Right forelimb (tissue), 1 donor: ENCODE data around the gene NTM.

Source experiments
- DNase-seq: peaks from one replicate; pipeline ENCODE4 v3.0.0-alpha.2; 2018

NTM gene

DNA sequence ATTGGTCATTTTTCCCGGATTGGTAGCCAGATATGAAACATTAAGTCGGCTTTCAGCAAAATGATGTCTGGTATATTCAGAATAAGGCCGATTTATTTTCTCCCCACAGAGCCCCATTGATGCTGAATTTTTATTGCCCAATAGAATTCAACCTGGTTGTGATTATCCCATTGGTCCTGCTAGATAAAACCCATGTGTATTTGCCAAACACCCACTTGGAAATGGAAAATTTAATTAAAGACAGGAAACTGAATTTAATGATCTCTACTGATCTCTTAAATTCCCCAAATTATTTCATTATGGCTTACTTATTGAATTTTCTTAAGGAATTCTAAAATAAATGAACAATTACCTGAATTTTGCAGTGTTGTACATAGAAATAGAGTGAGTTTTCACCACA is 609.8 kb downstream of the NTM start:
- no peak for DNase-seq

DNA sequence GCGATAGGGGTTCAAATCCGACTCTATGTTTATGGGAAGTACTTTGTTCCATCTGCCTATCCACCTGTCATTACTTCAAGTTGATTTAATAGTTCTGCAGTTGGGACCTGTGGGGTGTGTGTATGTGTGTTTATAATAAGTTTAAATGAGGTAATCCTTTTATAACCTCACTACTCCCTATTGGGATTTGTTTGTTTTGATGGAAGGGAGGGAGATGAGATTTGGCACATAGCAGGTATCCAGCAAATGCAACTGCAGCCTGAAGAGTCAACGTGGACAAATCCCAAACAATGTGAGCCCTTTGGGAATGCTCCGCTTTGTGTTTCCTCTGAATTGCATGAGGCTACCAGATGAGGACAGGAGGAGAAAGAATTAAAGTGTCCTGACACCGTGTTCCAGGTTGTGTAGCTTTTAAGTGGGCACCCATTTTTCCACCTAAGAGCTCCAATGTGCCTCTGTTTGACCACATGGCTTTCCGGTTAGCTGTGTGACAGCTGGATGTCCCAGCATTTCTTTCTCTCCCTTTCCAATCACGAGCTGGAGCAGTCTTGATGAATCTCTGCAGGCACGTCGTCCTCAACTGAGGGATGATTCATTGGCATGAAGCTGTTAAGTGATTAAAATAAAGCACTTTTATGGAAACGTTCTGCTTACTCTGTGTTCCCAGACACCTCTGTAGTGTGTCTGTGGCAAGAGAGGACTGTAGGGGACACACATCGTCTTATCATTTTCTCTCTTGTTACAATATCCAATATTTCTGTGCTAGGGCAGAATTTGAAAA is 610.7 kb downstream of the NTM start:
- DNase-seq, result no peak

DNA sequence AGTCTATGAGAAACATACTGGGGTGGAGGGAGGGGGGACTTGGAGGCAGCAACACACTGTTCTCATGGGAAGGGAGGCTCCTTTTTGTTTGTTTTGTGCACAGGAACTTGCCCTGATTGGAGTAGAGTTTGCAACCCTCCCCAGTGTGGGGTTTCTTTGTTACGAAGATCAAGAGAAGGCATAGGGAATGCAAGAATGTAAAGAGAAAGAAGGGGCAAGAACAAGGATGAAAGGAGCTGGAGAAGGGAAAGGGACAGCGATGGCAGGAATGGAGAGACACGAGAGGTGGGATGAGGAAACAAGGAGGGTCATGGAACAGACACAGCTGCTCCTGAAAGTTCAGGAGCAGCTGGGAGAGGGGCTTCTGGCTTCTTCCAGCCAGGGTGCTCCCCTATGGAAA is 611.7 kb downstream of the NTM start:
- DNase-seq, result no peak

DNA sequence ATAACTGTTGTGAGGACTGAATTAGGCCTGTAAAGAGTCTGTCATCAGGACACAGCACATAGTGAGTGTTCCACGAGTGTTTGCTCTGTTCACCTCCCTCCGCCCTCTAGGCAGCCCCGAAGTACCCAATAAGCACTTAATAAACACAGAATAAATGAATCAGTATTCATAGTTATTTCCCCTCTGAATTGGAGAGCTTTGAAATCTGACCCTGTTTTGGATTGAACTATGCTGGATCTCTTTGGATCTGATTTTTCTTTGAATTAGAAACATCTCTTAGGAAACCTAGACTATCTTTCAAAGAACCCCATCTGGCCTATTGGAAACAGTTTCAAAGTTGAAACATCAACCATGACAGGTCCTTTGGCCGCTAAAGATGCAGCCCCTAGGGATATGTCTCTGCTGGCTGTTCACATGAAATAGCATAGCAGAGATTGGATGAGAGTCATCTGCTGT is 615.5 kb downstream of the NTM start:
- DNase-seq, result no peak

DNA sequence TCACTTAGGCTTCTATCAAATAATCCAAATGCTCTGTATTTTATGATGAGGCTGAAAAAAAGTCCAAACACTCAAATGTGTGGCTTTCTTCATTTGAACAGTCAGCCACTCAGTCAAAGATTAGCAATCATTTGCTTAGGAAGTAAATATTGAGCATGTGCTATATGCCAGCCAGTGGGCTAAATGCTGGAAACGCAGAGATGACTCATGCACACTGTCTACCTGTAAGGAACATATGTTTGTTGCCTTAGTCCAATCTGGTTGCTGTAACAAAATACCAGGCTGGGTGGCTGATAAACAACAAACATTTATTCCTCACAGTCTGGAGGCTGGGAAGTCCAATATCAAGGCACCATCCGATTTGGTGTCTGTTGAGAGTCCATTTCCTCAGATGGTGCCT is 617.3 kb downstream of the NTM start:
- DNase-seq, result no peak

DNA sequence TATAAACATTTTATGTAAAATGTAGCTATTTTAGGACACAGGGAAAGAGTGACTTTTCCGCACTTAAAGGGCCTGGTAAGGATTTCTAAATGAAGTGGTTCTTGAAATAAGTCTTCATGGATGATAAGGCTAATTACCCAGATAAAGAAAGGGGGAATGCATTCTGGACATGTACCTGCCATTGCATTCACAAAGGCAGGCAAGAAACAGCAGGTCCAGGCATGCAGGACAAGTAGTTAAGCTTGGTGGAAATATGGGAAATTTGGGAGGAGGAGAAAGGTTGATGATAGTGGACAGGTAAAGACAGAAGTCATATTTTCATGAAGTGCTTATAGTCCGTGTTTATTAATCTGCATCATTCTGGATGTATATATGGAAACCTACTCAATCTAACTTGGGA is 621.2 kb downstream of the NTM start:
- DNase-seq, result no peak

DNA sequence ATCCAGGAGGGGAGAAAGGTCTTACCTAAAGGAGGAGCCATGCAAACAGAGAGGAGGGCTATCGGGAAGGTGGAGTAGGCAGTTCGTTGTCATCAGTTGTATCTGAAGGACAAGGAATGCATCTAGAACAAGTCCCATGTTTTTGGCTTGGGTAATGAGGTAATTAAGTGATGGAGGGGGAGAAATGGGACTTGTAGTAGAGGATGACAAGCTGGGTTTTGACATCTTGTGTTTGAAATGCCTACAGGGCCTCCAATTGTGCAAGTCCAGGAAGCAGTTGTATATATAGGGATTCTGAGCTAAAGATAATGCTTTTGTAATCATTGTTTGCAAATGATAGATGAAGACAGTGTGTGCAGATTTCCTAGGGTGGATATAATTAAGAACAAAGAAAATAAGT is 622.8 kb downstream of the NTM start:
- DNase-seq, result no peak

DNA sequence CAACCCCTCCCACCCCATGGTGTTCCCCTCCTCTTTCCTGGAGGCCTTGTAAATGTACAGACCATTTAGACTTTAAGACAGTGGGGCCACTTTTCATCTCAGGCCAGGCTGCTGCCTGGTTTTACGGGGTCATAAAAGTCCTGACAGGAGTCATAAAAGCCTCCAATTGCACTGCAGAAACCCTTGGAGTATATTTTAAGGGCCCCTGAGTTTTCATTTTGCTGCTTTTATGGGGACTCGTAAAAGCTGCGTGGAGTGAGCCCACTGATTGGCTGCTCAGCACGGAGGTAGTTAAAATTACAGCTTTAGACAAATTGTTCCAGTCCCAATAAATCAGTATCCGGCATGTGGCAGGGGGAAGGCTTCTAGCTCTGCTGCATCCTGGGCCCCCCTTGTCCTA is 627.6 kb downstream of the NTM start:
- no peak for DNase-seq

DNA sequence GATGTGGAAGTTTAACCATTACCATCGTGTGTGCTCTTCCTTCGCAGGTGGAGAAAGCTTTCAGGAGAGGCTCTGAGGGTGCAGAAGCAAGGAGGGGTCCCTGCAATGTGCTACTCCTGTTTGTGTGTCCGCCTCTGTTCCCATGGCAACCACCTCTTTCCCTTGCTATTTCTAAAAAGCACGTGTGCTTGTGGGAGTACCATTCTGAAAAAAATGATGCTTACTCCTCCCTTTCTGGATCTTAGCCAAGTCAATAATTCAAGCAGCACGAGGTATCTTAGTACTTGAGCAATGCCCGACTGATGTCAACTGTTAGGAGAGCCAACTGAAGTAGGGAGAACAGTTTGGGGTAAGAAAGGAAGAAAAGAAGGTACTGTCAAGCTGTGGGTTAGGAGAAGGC is 628.7 kb downstream of the NTM start:
- DNase-seq, result no peak

DNA sequence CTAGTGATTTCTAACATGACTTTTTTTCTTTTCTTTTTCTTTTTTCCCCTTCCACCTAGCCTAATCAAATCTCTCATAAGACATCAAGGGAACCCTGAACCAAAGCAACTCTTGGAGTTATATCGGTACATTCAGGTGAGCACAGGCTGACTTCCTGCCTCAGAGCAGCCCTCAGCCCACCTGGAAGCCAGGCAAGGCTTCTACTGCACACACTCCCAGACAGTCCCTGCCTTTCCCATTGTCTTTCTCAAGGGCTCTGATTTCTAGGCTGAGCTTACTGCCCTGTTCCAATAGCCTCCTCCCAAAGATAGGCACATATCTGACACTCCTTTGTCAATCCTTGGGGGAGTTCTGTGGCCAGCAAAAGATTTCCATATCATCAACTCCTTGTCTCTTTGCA is 629.5 kb downstream of the NTM start:
- no peak for DNase-seq

DNA sequence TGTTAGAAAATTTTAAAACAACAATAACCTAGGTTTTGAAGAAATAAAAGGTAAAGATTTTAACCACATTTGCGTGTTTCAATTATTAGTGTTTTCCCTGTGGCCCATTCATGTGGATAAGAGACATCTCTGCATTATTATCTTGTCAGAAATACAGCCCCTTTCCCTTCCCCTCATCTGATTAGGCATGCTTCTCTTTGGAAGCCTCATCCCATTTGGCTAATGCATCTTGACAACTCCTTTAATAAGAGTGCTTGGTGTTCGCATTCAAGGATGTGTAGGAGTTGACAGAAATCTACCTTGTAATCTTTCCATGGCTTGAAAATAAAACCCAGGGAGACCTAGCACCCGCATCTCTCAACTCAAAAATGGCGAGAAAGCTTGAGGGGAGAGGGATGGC is 635.5 kb downstream of the NTM start:
- no peak for DNase-seq

DNA sequence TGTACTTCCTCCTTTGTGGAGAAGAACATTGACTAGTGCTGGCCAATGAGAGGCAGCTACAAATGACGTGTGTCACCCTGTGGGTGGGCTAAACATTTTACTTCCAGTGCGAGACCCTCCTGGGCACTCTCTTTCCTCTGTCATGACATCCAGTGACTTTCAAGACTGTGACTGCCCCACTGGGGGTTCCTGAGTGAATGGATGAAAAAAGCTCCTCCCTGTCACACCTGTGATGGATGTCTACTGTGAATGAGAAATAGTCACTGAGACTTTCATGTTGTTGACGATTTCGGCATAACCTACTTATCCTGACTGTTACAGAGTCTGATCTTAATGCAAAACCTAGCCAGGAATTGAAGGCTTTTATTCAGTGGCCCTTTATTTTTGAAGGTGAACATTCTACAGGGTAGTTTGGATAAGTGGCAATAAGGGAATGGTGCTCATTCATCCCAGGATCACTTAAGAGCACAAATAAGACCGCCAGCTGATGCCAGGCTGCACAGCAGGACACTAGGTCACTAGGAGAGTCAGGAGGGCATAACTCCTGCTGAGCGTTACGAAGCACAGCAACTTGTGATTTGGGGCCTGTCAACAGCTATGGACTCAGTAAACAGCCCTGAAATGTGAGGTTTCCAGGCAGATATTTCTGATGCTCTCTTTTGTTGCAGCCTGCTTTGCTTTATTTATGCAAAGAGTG is 636.6 kb downstream of the NTM start:
- no peak for DNase-seq

DNA sequence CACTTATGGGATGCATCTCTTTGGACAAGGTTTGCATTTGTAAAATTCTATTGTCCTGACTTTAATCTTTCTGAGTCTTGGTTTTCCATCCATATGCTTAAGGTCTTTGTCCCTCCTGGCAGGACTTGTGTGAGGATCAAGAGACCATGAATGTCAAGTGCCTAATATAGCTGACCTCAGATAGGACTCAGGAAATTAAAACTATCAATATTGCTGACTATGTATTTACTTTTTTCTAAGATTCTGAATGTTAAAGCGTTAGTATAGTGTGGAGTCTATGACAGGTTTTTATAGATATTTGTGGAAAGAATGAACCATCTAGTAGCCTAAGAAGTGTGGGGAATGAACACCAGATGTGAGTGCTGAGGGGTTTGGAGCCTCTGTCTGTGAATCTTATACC is 637.8 kb downstream of the NTM start:
- no peak for DNase-seq

DNA sequence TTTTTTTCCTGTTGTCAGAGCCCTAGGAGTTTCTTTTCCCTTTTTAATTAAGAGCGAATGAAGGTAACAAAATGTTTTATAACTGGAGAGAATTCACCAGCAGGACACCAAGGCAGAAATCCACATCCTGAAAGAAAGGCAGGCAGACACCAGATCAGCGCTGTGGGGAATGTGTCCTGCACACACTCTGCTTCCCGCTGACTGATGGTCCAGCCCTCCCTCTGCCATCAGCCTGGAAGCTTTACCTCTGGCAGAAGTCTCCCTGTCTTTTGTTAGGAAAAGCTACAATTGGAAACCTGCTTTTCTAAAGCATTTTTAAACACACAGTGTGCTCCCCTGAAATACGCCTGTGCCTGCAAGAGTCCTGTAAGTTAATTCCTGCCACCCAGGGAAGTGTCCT is 638.5 kb downstream of the NTM start:
- no peak for DNase-seq

DNA sequence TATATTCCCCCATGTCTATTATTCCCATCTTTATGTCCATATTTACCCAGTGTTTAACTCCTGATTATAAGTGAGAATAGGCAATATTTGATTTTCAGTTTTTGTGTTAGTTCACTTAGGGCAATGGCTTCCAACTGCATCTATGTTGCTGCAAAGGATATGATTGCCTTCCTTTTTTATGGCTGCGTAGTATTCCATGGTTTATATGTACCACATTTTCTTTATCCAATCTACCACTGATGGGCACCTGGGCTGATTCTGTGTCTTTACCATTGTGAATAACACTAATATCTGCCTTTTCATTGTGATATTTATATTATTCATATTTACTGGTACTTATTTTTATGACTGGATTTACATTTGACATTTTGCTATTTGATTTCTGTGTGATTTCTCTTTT is 649.6 kb downstream of the NTM start:
- DNase-seq, result no peak

DNA sequence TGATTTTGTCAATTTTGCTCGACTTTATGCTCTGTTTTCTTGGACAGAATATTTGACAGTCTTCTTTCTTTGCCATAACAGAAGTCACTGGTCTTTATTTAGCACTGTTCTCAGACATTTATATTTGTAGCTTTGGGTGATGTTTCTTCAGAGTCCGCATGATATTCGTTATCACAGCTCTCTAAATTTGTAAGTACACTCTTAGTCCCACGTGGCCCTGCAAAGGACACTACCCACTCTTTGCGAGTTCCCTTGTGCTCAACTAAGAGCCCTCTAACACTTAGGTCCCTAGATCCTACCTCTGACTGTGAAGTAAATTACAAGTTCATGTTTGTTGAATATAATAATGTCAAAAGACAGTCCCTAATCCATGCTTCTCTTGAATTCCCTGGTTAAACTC is 651.9 kb downstream of the NTM start:
- no peak for DNase-seq

DNA sequence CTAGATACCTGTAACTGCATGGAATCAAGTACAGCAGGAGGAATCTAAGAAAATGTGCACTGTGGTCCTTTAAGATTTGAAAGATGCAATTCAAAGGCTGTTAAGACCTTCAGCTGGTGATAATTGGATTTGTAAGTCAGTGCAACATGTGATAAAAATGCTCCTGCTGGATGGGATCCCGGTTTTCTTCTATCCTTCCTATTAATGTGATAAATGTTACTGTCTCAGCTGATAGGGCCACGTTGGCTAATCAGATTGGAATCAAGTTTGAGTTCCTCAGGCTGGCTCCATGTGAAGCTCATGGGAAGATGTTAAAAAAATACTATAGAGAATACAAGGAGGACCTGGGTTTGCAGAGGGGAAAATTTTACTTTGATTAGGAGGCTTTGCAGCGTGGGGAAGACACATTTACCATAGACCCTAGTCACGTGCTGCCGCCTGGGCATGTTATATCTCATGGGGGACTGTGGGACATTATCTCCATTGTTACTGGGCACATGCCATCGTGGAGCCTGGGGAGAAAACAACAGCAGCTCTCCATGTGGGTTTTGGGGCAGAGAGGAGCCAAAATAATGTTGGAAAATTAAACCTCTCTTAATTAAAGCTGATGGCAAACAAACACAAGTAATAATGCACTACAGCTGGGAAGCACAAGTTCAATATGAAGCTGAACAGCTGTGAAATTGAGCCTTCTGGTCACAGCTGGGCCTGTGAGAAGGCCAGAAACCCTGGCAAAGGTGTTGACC is 652.5 kb downstream of the NTM start:
- DNase-seq, result no peak

DNA sequence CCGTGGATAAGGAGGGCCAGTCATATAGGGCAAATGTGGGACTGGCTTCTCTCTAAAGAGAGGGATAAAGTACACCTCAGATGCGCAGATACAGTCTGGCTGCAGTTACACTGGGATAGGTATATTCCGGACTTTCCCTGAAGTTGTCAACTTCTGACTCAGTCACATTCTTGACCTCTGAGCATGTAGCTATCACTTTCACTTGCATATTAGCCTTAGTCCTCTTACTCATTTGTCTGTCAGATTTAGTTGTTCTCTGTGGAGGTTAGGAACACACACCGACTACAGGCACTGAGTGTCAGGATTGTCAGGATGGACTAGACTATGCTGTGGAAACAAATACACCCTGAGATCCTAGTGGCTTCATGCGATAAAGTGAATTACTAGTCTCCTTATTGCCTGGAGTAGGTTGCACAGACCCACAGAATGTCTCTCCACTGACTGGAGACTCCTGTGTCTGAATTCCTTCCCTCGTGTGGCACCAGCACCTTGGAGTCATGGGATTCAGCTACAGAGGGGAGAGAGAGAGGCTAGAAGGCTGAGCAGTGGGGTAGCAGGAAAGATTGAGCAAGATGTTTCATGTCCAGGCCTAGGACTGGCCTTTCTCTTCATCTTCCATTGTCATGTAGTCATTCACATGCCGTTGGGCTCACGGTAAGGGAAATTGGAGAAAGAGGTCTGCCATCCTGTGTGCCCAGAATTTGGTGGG is 654.3 kb downstream of the NTM start:
- DNase-seq, result no peak

DNA sequence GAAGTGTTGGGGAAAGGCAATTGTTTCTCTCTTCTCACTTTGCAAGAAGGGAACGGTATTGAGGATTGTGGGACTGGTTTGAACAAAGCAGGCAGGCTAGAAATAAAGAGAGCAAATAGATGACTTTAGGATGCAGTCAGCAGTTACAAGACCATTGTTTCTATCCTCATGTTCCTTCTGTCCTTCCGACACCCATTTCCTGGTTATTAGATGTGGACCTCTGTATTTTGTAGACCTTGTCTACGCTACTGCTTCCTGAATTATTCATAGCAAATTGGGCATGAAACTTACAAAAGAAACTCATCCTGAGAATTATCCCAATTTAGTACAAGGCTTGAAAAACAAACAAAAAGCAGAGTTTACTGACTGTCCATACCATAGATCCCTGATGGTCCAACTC is 656.3 kb downstream of the NTM start:
- no peak for DNase-seq

DNA sequence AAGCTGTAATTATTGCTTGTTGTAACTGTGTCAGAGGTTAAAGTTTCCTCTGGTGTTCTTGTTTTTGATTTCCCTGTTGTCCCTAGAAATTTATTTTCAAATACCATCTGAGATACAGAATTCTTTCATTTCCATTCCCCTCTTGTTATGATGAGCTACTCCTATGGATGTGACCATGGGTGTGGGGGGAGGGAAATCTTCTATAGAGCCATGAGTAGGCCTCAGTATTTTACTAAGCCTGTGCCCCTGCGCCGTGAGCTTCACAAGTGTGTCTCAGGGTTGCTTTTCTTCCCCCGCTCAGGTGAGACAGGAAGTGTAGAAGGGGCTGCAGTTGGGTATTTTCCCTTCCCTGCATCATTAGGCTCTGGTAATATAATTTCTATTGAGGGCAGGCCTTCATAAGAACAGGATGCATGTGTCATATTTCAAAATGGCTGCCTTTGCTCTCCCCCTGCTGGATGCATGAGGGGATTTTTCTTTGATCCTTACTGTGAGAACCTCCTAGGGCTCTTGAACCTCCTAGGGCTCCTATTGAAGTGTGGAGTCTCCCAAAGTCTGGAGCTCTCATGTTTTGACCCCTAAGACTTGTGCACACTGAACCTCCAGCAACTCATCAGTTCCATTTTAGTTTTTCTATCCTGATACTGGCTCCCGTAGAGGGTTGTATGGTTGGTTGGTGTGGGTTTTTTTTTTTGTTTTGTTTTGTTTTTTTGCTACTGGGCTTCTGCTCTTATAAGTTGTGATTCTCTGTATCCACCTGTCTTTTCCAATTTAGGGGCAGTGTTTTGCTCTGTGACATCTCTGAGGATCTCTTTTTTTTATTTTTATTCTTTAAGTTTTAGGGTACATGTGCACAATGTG is 658.2 kb downstream of the NTM start:
- DNase-seq, result no peak

DNA sequence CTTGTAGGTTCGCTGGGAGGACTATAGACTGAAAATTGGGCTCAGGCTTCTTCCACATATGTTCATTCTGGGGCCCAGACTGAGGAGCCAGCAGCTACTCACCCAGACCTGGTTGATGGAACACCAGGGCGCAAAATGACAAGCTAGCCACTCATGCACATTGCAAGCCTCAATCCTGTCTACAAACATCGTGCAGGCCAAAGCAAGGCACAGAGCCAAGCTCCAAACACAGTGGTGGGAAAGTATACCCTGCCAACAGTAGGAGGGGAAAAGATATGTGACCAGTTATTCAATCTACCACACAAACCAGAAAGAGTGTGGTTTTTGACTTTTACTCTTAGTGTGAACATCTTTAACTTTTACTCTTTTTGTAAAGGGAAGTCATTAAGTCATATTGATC is 660.5 kb downstream of the NTM start:
- no peak for DNase-seq

DNA sequence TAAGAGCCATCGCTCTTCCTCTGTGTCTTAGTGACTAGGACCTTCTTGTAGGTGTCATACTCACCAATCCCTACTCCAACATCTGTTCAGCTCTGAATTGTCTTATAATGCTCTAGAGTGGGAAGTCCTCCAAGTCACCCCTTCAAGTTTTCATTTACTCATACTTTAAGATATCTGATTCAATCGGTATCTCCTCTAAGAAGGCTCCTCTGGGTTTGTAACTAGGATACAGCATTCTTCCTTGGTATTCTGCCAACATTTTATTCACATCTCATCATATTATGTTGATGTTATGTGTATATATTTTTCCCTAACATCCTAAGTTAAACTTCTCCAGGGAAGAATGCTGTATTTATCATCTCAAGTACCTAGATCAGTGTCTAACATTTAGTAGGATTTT is 662.1 kb downstream of the NTM start:
- no peak for DNase-seq
